Measurements from ENCODE around the gene CAPSL. TPM values are rescaled to one million over a fixed set of nuclear protein-coding genes. Genes with fewer than 3 reads are reported as not detected.
A peak's percentile ranks its signal among the peaks of the same experiment; 100 is the strongest.

Gene CAPSL
- total and polyA plus RNA-seq, 2 experiments from 2014 or later: 0.66 TPM; not detected in 1

DNA sequence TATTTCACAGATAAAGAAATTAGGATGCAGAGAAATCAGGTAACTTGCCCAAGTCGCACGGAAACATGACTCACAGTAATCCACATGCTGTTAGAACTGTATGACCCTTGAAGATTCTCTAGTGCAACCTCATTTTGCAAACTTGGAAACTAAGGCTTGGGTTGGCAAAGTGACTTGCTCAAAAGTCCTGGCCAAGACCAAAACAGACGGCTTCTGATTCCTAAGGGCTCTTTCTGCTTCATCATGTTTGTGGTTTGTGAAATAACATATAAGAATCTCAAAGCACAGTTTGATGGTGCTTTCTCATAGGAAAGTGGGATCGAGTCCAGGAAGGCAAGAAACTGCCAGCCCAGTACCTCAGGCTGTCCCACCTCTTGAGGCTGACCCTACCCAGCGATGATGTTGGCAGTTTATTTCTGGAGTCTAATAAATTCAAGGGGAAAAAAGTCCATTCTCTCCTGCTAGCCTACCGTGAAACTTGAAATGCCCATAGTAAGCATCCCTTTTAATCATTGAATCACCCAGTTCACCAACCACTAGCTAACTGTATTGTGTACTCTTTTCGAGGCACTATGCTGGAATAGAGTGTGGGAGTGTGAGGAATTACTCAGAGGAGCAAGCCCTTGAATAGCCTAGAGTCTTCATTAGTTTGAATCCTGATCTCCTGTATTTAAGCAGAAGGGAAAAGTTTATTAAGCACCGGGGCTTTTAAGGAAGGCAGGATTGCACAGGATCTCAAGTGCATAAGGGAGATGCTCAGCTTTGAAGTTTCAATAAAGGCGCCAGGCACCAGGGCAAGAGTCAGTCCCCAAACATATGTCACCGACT, 14.1 kb downstream of the CAPSL start:
- WGBS (ENCODE audit: low lambda C conversion rate, missing lambda C conversion rate): 68% methylated on average over 10 of the region's 10 CpGs
- Histone ChIP-seq H3K4me2 (peak overlapping the region; percentile 47), H2AFZ (no peak overlapping the region), H3K4me1 (ENCODE audit: insufficient read depth) (no peaks in the 10 kb centered on the region), H3K4me3 (no peak overlapping the region), H3K27ac (no peak overlapping the region), H3K9me2 (replicated peaks; ENCODE audit: insufficient read depth) (no peaks in the 10 kb centered on the region), H3K36me3 (replicated peaks; ENCODE audit: insufficient read depth, low read depth) (no peaks in the 10 kb centered on the region), H3K79me2 (no peaks in the 10 kb centered on the region), H3K9me3 (ENCODE audit: low read depth) (no peaks in the 10 kb centered on the region), H3K27me3 (peaks cover 19% of the 10 kb centered on the region), H4K20me1 (ENCODE audit: insufficient read depth, poor library complexity, severe bottlenecking) (no peaks in the 10 kb centered on the region)
- TF ChIP-seq EZH2phosphoT487 (IDR thresholded peaks at IDR 0.05; ENCODE audit: low read depth, severe bottlenecking, unreplicated experiment): no peak
- TF ChIP-seq EZH2 (IDR thresholded peaks at IDR 0.05; ENCODE audit: borderline replicate concordance): no peak
- no peak for TF ChIP-seq CTCF (IDR thresholded peaks at IDR 0.05; ENCODE audit: poor library complexity)
- no peak for DNase-seq (ENCODE audit: low spot score)

- TF ChIP-seq EZH2 (IDR thresholded peaks at IDR 0.05; ENCODE audit: borderline replicate concordance) (no peak), CTCF (IDR thresholded peaks at IDR 0.05; ENCODE audit: poor library complexity) (no peak), EZH2phosphoT487 (IDR thresholded peaks at IDR 0.05; ENCODE audit: low read depth, severe bottlenecking, unreplicated experiment) (no peak)
- H3K9me2 ChIP-seq (replicated peaks; ENCODE audit: insufficient read depth): no peaks in the 10 kb centered on the region
- no peaks in the 10 kb centered on the region for H4K20me1 ChIP-seq (ENCODE audit: insufficient read depth, poor library complexity, severe bottlenecking)
- H3K27me3 ChIP-seq: peaks cover 17% of the 10 kb centered on the region
- WGBS (ENCODE audit: low lambda C conversion rate, missing lambda C conversion rate): 71% methylated on average over 7 of the region's 7 CpGs
- H3K9me3 ChIP-seq (ENCODE audit: low read depth): no peaks in the 10 kb centered on the region
- no peak overlapping the region for H3K4me2 ChIP-seq
- no peaks in the 10 kb centered on the region for H3K36me3 ChIP-seq (replicated peaks; ENCODE audit: insufficient read depth, low read depth)
- no peaks in the 10 kb centered on the region for H3K4me1 ChIP-seq (ENCODE audit: insufficient read depth)
- DNase-seq (ENCODE audit: low spot score): no peak
- H3K4me3 ChIP-seq: no peak overlapping the region
- H2AFZ ChIP-seq: no peak overlapping the region
- no peak overlapping the region for H3K27ac ChIP-seq
- H3K79me2 ChIP-seq: no peaks in the 10 kb centered on the region
Observed at GRCh38 chr5:35922468-35922867, 16.0 kb downstream of the CAPSL start.

DNA sequence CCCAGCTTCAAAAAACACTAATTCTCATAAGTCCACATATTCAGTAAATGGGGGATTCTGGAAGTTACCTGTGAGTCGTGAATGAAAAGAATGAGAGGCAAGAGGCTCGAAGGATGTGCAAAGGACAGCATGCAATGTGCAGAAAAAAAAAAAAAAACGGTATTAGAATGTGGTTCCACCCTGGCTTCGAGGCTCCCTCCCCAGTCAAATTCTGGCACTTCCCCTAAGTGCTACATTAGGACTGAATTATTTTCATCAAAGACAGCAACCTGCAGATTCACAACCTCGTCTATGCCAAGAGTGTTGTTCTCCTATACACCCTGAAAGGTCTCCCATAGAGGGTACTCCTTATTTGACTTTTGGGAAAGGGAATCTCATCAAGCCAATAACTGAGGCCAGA, 16.5 kb downstream of the CAPSL start:
- H3K9me2 ChIP-seq (replicated peaks; ENCODE audit: insufficient read depth): no peaks in the 10 kb centered on the region
- TF ChIP-seq CTCF (IDR thresholded peaks at IDR 0.05; ENCODE audit: poor library complexity): no peak
- no peak for TF ChIP-seq EZH2phosphoT487 (IDR thresholded peaks at IDR 0.05; ENCODE audit: low read depth, severe bottlenecking, unreplicated experiment)
- no peak for TF ChIP-seq EZH2 (IDR thresholded peaks at IDR 0.05; ENCODE audit: borderline replicate concordance)
- 84% methylated on average over 5 of the region's 5 CpGs for WGBS (ENCODE audit: low lambda C conversion rate, missing lambda C conversion rate)
- no peaks in the 10 kb centered on the region for H3K4me1 ChIP-seq (ENCODE audit: insufficient read depth)
- H3K36me3 ChIP-seq (replicated peaks; ENCODE audit: insufficient read depth, low read depth): no peaks in the 10 kb centered on the region
- no peaks in the 10 kb centered on the region for H3K9me3 ChIP-seq (ENCODE audit: low read depth)
- no peak overlapping the region for H3K4me2 ChIP-seq
- no peak for DNase-seq (ENCODE audit: low spot score)
- H3K79me2 ChIP-seq: no peaks in the 10 kb centered on the region
- H3K27ac ChIP-seq: no peak overlapping the region
- no peaks in the 10 kb centered on the region for H4K20me1 ChIP-seq (ENCODE audit: insufficient read depth, poor library complexity, severe bottlenecking)
- H3K4me3 ChIP-seq: no peak overlapping the region
- peaks cover 17% of the 10 kb centered on the region for H3K27me3 ChIP-seq
- no peak overlapping the region for H2AFZ ChIP-seq
